IMR-90 (cell line): ENCODE results near the gene ACSS1. TPM values are rescaled to one million over a fixed set of nuclear protein-coding genes. Genes with fewer than 3 reads are reported as not detected.

Source experiments
- ATAC-seq: fragments of 200-7000 bp; cut with Tn5 transposase; 2 replicates; pipeline ENCODE4 v1.9.1; 2020; ENCODE audit warnings: low read depth, mild to moderate bottlenecking, moderate library complexity
- BruUV-seq: library from RNA; stranded (reverse); fragments of 400-500 nt; replicated peaks from 2 replicates; lab custom pipeline; 2021; lab: Mats Ljungman, UMichigan
- CTCF ChIA-PET: fragments of 300-600 bp; formaldehyde crosslinking; extraction: SDS; loops from one replicate; lab custom pipeline; 2021; ENCODE audit warnings: antibody characterized with exemption; lab: Yijun Ruan, JAX
- POLR2A ChIA-PET: fragments of 300-600 bp; sonication (Branson Sonifier 250); formaldehyde crosslinking; loops from one replicate; lab custom pipeline; 2022; ENCODE audit warnings: antibody characterized with exemption; ENCODE audit not compliant: unreplicated experiment; lab: Charles Lee
- DNase-seq: peaks from one replicate; pipeline ENCODE4 v3.0.0; 2013
- H2AFZ ChIP-seq: replicated peaks from 2 replicates; pipeline ENCODE3; 2013; ENCODE audit warnings: low read length, mild to moderate bottlenecking; ENCODE audit not compliant: poor library complexity
- H2AK5ac ChIP-seq: 2 replicates; pipeline ENCODE4 v1.6.1; 2013; ENCODE audit warnings: low read depth, low read length, inconsistent platforms
- H2AK9ac ChIP-seq: replicated peaks from 2 replicates; pipeline ENCODE3; 2013; ENCODE audit warnings: mild to moderate bottlenecking, low read depth, low read length, moderate library complexity; ENCODE audit not compliant: poor library complexity
- H2BK120ac ChIP-seq: 2 replicates; pipeline ENCODE4 v1.6.1; 2013; ENCODE audit warnings: low read depth, low read length, inconsistent platforms
- H2BK15ac ChIP-seq: 3 replicates; pipeline ENCODE4 v1.6.1; 2013; ENCODE audit warnings: low read depth, low read length, inconsistent platforms
- H2BK20ac ChIP-seq: 2 replicates; pipeline ENCODE4 v1.6.1; 2013; ENCODE audit warnings: low read depth, mild to moderate bottlenecking, inconsistent platforms, low read length, moderate library complexity
- H2BK5ac ChIP-seq: 2 replicates; pipeline ENCODE4 v1.6.1; 2013; ENCODE audit warnings: mild to moderate bottlenecking, low read depth, low read length, inconsistent platforms; ENCODE audit not compliant: poor library complexity, severe bottlenecking
- H3K14ac ChIP-seq: replicated peaks from 2 replicates; pipeline ENCODE4 v1.6.1; 2013; ENCODE audit warnings: low read depth, low read length, inconsistent platforms
- H3K18ac ChIP-seq: 2 replicates; pipeline ENCODE4 v1.6.1; 2013; ENCODE audit warnings: low read depth, low read length, control low read depth
- H3K23ac ChIP-seq: 2 replicates; pipeline ENCODE4 v1.6.1; 2013; ENCODE audit warnings: low read depth, low read length, inconsistent platforms
- H3K27ac ChIP-seq: 2 replicates; pipeline ENCODE4 v1.5.1; 2013; ENCODE audit warnings: mild to moderate bottlenecking, control low read depth, low read length; ENCODE audit not compliant: insufficient read depth
- H3K27me3 ChIP-seq: 2 replicates; pipeline ENCODE4 v1.6.1; 2013; ENCODE audit warnings: low read length; ENCODE audit not compliant: control insufficient read depth, insufficient read depth
- H3K36me3 ChIP-seq: 2 replicates; pipeline ENCODE4 v1.6.1; 2013; ENCODE audit warnings: low read length, mixed read lengths; ENCODE audit not compliant: control insufficient read depth, insufficient read depth
- H3K4ac ChIP-seq: 2 replicates; pipeline ENCODE4 v1.6.1; 2013; ENCODE audit warnings: low read depth, low read length, inconsistent platforms
- H3K4me1 ChIP-seq: 2 replicates; pipeline ENCODE4 v1.6.1; 2013; ENCODE audit warnings: low read length, mixed read lengths; ENCODE audit not compliant: control insufficient read depth, insufficient read depth
- H3K4me2 ChIP-seq: 2 replicates; pipeline ENCODE4 v1.6.1; 2013; ENCODE audit warnings: low read depth, mild to moderate bottlenecking, control low read depth, low read length, moderate library complexity
- H3K4me3 ChIP-seq: 2 replicates; pipeline ENCODE4 v1.5.1; 2013; ENCODE audit warnings: low read depth, mild to moderate bottlenecking, control low read depth, low read length, moderate library complexity; ENCODE audit not compliant: insufficient read depth
- H3K56ac ChIP-seq: 2 replicates; pipeline ENCODE4 v1.6.1; 2013; ENCODE audit warnings: low read length, inconsistent platforms; ENCODE audit not compliant: insufficient read depth; ENCODE audit errors: extremely low read depth
- H3K79me1 ChIP-seq, 2 experiments: 2 replicates each; pipeline ENCODE4 v1.6.1; 2013; ENCODE audit warnings: low read length in 2 of 2, inconsistent platforms in 1 of 2, low read depth in 1 of 2
- H3K9ac ChIP-seq: 2 replicates; pipeline ENCODE4 v1.6.1; 2013; ENCODE audit warnings: low read depth, low read length, control low read depth
- H3K9me1 ChIP-seq: 2 replicates; pipeline ENCODE4 v1.6.1; 2013; ENCODE audit warnings: low read length, inconsistent platforms; ENCODE audit not compliant: insufficient read depth
- H3K9me3 ChIP-seq: 2 replicates; pipeline ENCODE4 v1.6.1; 2013; ENCODE audit warnings: low read length; ENCODE audit not compliant: control insufficient read depth, insufficient read depth
- H4K20me1 ChIP-seq: 2 replicates; pipeline ENCODE4 v1.6.1; 2013; ENCODE audit warnings: low read length, inconsistent platforms; ENCODE audit not compliant: insufficient read depth
- H4K5ac ChIP-seq: 2 replicates; pipeline ENCODE4 v1.6.1; 2013; ENCODE audit warnings: mild to moderate bottlenecking, low read depth, low read length, control low read depth
- H4K8ac ChIP-seq, 2 experiments: 2 replicates each; pipeline ENCODE4 v1.6.1; 2013; ENCODE audit warnings: low read depth in 2 of 2, low read length in 2 of 2, control low read depth in 1 of 2, inconsistent platforms in 1 of 2
- H4K91ac ChIP-seq: 2 replicates; pipeline ENCODE4 v1.6.1; 2013; ENCODE audit warnings: low read depth, low read length, inconsistent platforms; ENCODE audit not compliant: insufficient read depth
- CEBPB ChIP-seq: IDR thresholded peaks from 2 replicates; pipeline ENCODE4 v1.6.1; 2012; ENCODE audit warnings: low read depth, low read length, improper control_type of control experiment
- MAFK ChIP-seq: IDR thresholded peaks from 2 replicates; pipeline ENCODE4 v1.6.1; 2012; ENCODE audit warnings: low read depth, low read length, improper control_type of control experiment
- MAZ ChIP-seq: IDR thresholded peaks from 2 replicates; pipeline ENCODE4 v1.6.1; 2012; ENCODE audit warnings: low read depth, mild to moderate bottlenecking, low read length, improper control_type of control experiment, moderate library complexity, borderline replicate concordance
- RAD21 ChIP-seq: IDR thresholded peaks from 2 replicates; pipeline ENCODE4 v1.6.1; 2012; ENCODE audit warnings: low read length, improper control_type of control experiment
- SMC3 ChIP-seq: fragments of 150-350 bp; IDR thresholded peaks from 2 replicates; pipeline ENCODE4 v1.6.1; 2016; ENCODE audit warnings: low read depth, mild to moderate bottlenecking, antibody characterized with exemption, low read length, moderate library complexity
- WGBS, 2 experiments: methylation state at CpG; one replicate each; pipeline versions ENCODE4 v1.1.5 to v1.1.7; 2013; ENCODE audit warnings: missing lambda C conversion rate in 2 of 2; ENCODE audit not compliant: insufficient read length in 1 of 2; ENCODE audit errors: extremely low coverage in 2 of 2; 5-methylcytosine and 5-hydroxymethylcytosine counted together
- dilution Hi-C: fragments of 300-500 bp; cut with HindIII; formaldehyde crosslinking; loops from one replicate; pipeline ENCODE4 v1.14.3; 2018; ENCODE audit warnings: low sequenced_read_pairs; ENCODE audit not compliant: unreplicated experiment
- in situ Hi-C: fragments of 300-500 bp; cut with MboI; formaldehyde crosslinking; loops from 3 replicates; pipeline ENCODE4 v1.14.3; 2019; ENCODE audit warnings: low sequenced_read_pairs, inconsistent platforms, mixed read lengths
- intact Hi-C: fragments of 100-400 bp; cut with micrococcal nuclease; formaldehyde crosslinking; loops from 2 replicates; pipeline ENCODE4 v1.10.0; 2022
- polyA plus RNA-seq, 3 experiments: library from polyadenylated mRNA; depleted of rRNA; stranded (reverse); fragments of >200 nt; gene quantifications; 2 replicates each; pipeline ENCODE4 v1.2.3, GENCODE V29; 2012; ENCODE audit warnings: low replicate concordance in 1 of 3
- total RNA-seq: library from RNA; depleted of rRNA; stranded (reverse); fragments of >200 nt; gene quantifications from 2 replicates; pipeline ENCODE4 v1.2.3, GENCODE V29; 2012
- TF ChIP-seq, protein P1 (sequence below): conservative IDR thresholded peaks from 2 replicates; pipeline ENCODE4 v1.5.1; 2012; ENCODE audit warnings: mild to moderate bottlenecking, low read depth, low read length, improper control_type of control experiment
- TF ChIP-seq, protein P2 (sequence below): fragments of 150-350 bp; IDR thresholded peaks from 2 replicates; pipeline ENCODE4 v1.6.1; 2016; ENCODE audit warnings: low read depth, mild to moderate bottlenecking, low read length, moderate library complexity, borderline replicate concordance

Gene ACSS1
- total and polyA plus RNA-seq, 2 of the 4 experiments (the other 2 are of a cell fraction): 0.72 to 1.2 TPM

DNA sequence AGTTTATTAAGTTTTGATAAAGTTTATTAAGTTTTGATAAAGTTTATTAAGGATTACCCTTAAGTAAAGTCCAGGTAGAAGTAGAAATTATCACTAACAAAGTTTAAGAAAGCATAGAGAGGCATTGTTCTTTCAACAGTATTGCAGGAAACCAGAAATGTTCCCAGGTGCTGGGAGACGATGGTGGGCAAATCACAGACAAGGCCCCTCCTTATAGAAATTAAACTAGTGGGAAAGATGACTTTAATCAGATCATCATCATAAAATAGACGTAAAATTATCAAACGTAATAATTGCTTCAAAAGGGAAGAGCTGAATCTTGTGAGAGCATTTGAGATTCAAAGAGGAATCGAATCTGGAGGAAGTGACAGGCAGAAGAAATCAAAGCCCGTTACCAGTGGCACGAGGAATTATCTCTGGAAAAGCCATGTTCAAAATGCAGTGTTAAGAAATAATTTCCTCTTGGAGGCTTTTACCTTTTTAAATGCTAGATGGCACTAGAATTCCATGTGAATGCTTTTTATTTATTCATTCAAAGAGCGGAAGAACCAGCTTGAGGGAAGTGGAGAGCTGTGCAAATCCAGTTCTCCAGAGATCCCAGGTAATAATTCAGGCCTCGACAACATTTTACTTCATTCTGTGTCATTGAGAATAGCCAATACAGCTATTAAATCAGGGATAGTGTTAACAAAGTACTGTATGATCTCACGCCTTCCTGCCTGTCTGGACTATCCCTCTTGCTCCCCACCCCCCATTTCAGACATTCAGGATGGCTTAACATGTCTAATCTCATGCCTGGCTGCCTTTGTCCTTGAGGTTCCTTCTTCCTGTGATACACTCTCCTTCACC lies 64.4 kb downstream of the ACSS1 start:
- Histone ChIP-seq H3K4me1 (no peaks in the 10 kb centered on the region), H3K9me1 (peaks cover 6% of the 10 kb centered on the region; the same call in 1 of the 2 replicates), H2BK120ac (no peak overlapping the region), H2AK5ac (no peak overlapping the region), H4K8ac (peak overlapping the region; percentile 39 to 87), H3K4me3 (no peak overlapping the region), H3K27ac (no peak overlapping the region), H3K56ac (peak overlapping the region; percentile 89; the same call in 1 of the 2 replicates), H3K18ac (no peak overlapping the region), H3K14ac (no peak overlapping the region), H4K91ac (no peak overlapping the region), H3K4ac (no peak overlapping the region), H2BK15ac (no peak overlapping the region), H2AFZ (peak overlapping the region; percentile 28), H2BK5ac (no peak overlapping the region), H3K36me3 (no peaks in the 10 kb centered on the region), H2AK9ac (no peak overlapping the region), H3K9ac (peak overlapping the region; percentile 49), H3K79me1 (peaks cover 17 to 31% of the 10 kb centered on the region in 2 experiments; a peak in 3 of 4 replicates), H4K5ac (peak overlapping the region; percentile 56; the same call in 1 of the 2 replicates), H3K23ac (no peak overlapping the region), H4K20me1 (no peaks in the 10 kb centered on the region), H2BK20ac (no peak overlapping the region), H3K27me3 (peaks cover 20% of the 10 kb centered on the region), H3K9me3 (no peaks in the 10 kb centered on the region), H3K4me2 (no peak overlapping the region)
- peak; percentile 57 for DNase-seq
- ChIA-PET POLR2A (no interaction called here), CTCF (interaction anchor here (0.5 to 3.8 kb wide), 7 partner anchors 10 to 515 kb away, joined by 3 to 28 read pairs (median 4); no protein-coding TSS in a partner anchor)
- TF ChIP-seq, protein P1, sequence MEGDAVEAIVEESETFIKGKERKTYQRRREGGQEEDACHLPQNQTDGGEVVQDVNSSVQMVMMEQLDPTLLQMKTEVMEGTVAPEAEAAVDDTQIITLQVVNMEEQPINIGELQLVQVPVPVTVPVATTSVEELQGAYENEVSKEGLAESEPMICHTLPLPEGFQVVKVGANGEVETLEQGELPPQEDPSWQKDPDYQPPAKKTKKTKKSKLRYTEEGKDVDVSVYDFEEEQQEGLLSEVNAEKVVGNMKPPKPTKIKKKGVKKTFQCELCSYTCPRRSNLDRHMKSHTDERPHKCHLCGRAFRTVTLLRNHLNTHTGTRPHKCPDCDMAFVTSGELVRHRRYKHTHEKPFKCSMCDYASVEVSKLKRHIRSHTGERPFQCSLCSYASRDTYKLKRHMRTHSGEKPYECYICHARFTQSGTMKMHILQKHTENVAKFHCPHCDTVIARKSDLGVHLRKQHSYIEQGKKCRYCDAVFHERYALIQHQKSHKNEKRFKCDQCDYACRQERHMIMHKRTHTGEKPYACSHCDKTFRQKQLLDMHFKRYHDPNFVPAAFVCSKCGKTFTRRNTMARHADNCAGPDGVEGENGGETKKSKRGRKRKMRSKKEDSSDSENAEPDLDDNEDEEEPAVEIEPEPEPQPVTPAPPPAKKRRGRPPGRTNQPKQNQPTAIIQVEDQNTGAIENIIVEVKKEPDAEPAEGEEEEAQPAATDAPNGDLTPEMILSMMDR: peak; percentile 53
- TF ChIP-seq CEBPB: no peak
- no peak for TF ChIP-seq MAZ
- 0 out of 2 replicates have a peak, but pooled peaks have one; percentile 13 for TF ChIP-seq SMC3
- TF ChIP-seq, protein P2, sequence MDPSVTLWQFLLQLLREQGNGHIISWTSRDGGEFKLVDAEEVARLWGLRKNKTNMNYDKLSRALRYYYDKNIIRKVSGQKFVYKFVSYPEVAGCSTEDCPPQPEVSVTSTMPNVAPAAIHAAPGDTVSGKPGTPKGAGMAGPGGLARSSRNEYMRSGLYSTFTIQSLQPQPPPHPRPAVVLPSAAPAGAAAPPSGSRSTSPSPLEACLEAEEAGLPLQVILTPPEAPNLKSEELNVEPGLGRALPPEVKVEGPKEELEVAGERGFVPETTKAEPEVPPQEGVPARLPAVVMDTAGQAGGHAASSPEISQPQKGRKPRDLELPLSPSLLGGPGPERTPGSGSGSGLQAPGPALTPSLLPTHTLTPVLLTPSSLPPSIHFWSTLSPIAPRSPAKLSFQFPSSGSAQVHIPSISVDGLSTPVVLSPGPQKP: no peak
- no peak for TF ChIP-seq MAFK
- peak; percentile 56 for TF ChIP-seq RAD21
- BruUV-seq: no TSS peak
- in situ Hi-C loops (loop anchor here (5.0 to 25.0 kb wide), 6 partner anchors 204 to 869 kb away; partner anchors contain the start of genes ENTPD6, NINL and ZNF337), dilution Hi-C loops (no loop called here), intact Hi-C loops (loop anchor here (1.0 to 2.0 kb wide), 3 partner anchors 186 to 303 kb away; partner anchors contain the start of gene PYGB)
- no peak for ATAC-seq
- WGBS, 2 experiments: no CpG with 5 or more reads among the region's 9 CpGs
